ACC112 (cell line): ENCODE measurements around the gene PIEZO2.
"Not testable (repeated sequence)": the region's sequence is repeated elsewhere in the genome, so short reads cannot be mapped to it uniquely, and the experiment has no call there.

Experiments used
- H2AFZ ChIP-seq: fragments of 200-600 bp; sonication (generic); one replicate; pipeline ENCODE4 v1.6.0; 2017; ENCODE audit warnings: antibody characterized with exemption, low read length; ENCODE audit not compliant: unreplicated experiment
- H3K27ac ChIP-seq: fragments of 200-600 bp; sonication (generic); 2 replicates; pipeline ENCODE4 v1.5.1; 2014; ENCODE audit warnings: low read depth, mild to moderate bottlenecking, antibody characterized with exemption, low read length, moderate library complexity
- H3K27me3 ChIP-seq: fragments of 200-600 bp; sonication (generic); 2 replicates; pipeline ENCODE4 v1.6.1; 2014; ENCODE audit warnings: mild to moderate bottlenecking, antibody characterized with exemption, low read length, moderate library complexity, mixed read lengths; ENCODE audit not compliant: insufficient read depth
- H3K36me3 ChIP-seq: fragments of 200-600 bp; sonication (generic); 2 replicates; pipeline ENCODE4 v1.6.1; 2016; ENCODE audit warnings: mild to moderate bottlenecking, antibody characterized with exemption, low read length, moderate library complexity, mixed read lengths; ENCODE audit not compliant: insufficient read depth
- H3K4me1 ChIP-seq: fragments of 200-600 bp; sonication (generic); one replicate; pipeline ENCODE4 v1.6.1; 2016; ENCODE audit warnings: low read length, mixed read lengths; ENCODE audit not compliant: insufficient read depth, unreplicated experiment, control insufficient read depth
- H3K4me3 ChIP-seq: fragments of 200-600 bp; sonication (generic); 2 replicates; pipeline ENCODE4 v1.5.1; 2014; ENCODE audit warnings: mild to moderate bottlenecking, low read depth, low read length
- H3K79me2 ChIP-seq: fragments of 200-600 bp; sonication (generic); one replicate; pipeline ENCODE4 v1.6.0; 2016; ENCODE audit warnings: low read length; ENCODE audit not compliant: control insufficient read depth, unreplicated experiment, insufficient read depth

The PIEZO2 gene

GRCh38 chr18:10928011-10928771, 221.2 kb downstream of the PIEZO2 start:
- peaks cover 46% of the 10 kb centered on the region for H3K4me1 ChIP-seq
- H3K4me3 ChIP-seq, result peak overlapping the region; percentile 62; the same call in 1 of the 2 replicates
- H3K27ac ChIP-seq, result peak overlapping the region; percentile 90; the same call in 1 of the 2 replicates
- H3K27me3 ChIP-seq, result no peaks in the 10 kb centered on the region
- H2AFZ ChIP-seq, result peak overlapping the region; percentile 27
- no peaks in the 10 kb centered on the region for H3K79me2 ChIP-seq
- no peaks in the 10 kb centered on the region for H3K36me3 ChIP-seq

GRCh38 chr18:10927286-10927992, 221.9 kb downstream of the PIEZO2 start:
- H3K36me3 ChIP-seq, result no peaks in the 10 kb centered on the region
- H3K79me2 ChIP-seq, result no peaks in the 10 kb centered on the region
- peak overlapping the region; percentile 27 for H2AFZ ChIP-seq
- peak overlapping the region; percentile 90 for H3K27ac ChIP-seq
- H3K4me1 ChIP-seq, result peaks cover 48% of the 10 kb centered on the region
- no peaks in the 10 kb centered on the region for H3K27me3 ChIP-seq
- peak overlapping the region; percentile 62 for H3K4me3 ChIP-seq

- no peaks in the 10 kb centered on the region for H3K36me3 ChIP-seq
- H2AFZ ChIP-seq, result peak overlapping the region; percentile 69
- peak overlapping the region; percentile 90 for H3K27ac ChIP-seq
- no peaks in the 10 kb centered on the region for H3K27me3 ChIP-seq
- H3K4me3 ChIP-seq, result peak overlapping the region; percentile 62
- H3K79me2 ChIP-seq, result no peaks in the 10 kb centered on the region
- peaks cover 48% of the 10 kb centered on the region for H3K4me1 ChIP-seq
Observed at GRCh38 chr18:10926621-10927161, 222.7 kb downstream of the PIEZO2 start.

- Histone ChIP-seq H3K27me3 (no peaks in the 10 kb centered on the region), H3K27ac (0 out of 2 replicates have a peak overlapping the region, but pooled peaks have one; percentile 90), H3K4me1 (peaks cover 48% of the 10 kb centered on the region), H3K36me3 (no peaks in the 10 kb centered on the region), H3K79me2 (no peaks in the 10 kb centered on the region), H2AFZ (no peak overlapping the region), H3K4me3 (no peak overlapping the region)
Observed at GRCh38 chr18:10924290-10924689, 225.1 kb downstream of the PIEZO2 start.

- no peaks in the 10 kb centered on the region for H3K36me3 ChIP-seq
- H3K27me3 ChIP-seq, result no peaks in the 10 kb centered on the region
- H3K4me1 ChIP-seq, result peaks cover 45% of the 10 kb centered on the region
- H3K27ac ChIP-seq, result no peak overlapping the region
- H3K4me3 ChIP-seq, result no peak overlapping the region
- H2AFZ ChIP-seq, result no peak overlapping the region
- no peaks in the 10 kb centered on the region for H3K79me2 ChIP-seq
Observed at GRCh38 chr18:10923551-10924070, 225.8 kb downstream of the PIEZO2 start.

GRCh38 chr18:10923141-10923540, 226.2 kb downstream of the PIEZO2 start:
- Histone ChIP-seq H3K4me1 (peaks cover 42% of the 10 kb centered on the region), H3K36me3 (no peaks in the 10 kb centered on the region), H2AFZ (no peak overlapping the region), H3K27ac (no peak overlapping the region), H3K4me3 (no peak overlapping the region), H3K27me3 (no peaks in the 10 kb centered on the region), H3K79me2 (no peaks in the 10 kb centered on the region)

GRCh38 chr18:10922712-10923111, 226.7 kb downstream of the PIEZO2 start:
- not testable (repeated sequence) for H3K4me3 ChIP-seq, H3K27ac ChIP-seq, H2AFZ ChIP-seq, H3K79me2 ChIP-seq, H3K36me3 ChIP-seq, H3K27me3 ChIP-seq
- peaks cover 37% of the 10 kb centered on the region for H3K4me1 ChIP-seq

- not testable (repeated sequence) for H3K27me3 ChIP-seq, H2AFZ ChIP-seq, H3K4me3 ChIP-seq, H3K79me2 ChIP-seq, H3K36me3 ChIP-seq, H3K27ac ChIP-seq
- H3K4me1 ChIP-seq, result peaks cover 23% of the 10 kb centered on the region
Observed at GRCh38 chr18:10920309-10920708, 229.1 kb downstream of the PIEZO2 start.

- peaks cover 18% of the 10 kb centered on the region for H3K4me1 ChIP-seq
- no peaks in the 10 kb centered on the region for H3K27me3 ChIP-seq
- no peaks in the 10 kb centered on the region for H3K36me3 ChIP-seq
- no peaks in the 10 kb centered on the region for H3K79me2 ChIP-seq
- no peak overlapping the region for H2AFZ ChIP-seq
- no peak overlapping the region for H3K27ac ChIP-seq
- no peak overlapping the region for H3K4me3 ChIP-seq
Observed at GRCh38 chr18:10919851-10920250, 229.5 kb downstream of the PIEZO2 start.

- Histone ChIP-seq H3K27me3 (no peaks in the 10 kb centered on the region), H3K4me1 (peaks cover 13% of the 10 kb centered on the region), H2AFZ (no peak overlapping the region), H3K79me2 (no peaks in the 10 kb centered on the region), H3K4me3 (no peak overlapping the region), H3K27ac (no peak overlapping the region), H3K36me3 (no peaks in the 10 kb centered on the region)
Observed at GRCh38 chr18:10916865-10917264, 232.5 kb downstream of the PIEZO2 start.
